KMS-11 (cell line): ENCODE measurements around the gene EDA.

Experiments
- H2AFZ ChIP-seq: fragments of 200-600 bp; sonication (generic); 2 replicates; pipeline ENCODE4 v1.6.1; 2016; ENCODE audit warnings: antibody characterized with exemption, mixed run types, low read depth
- H3K27ac ChIP-seq: fragments of 200-600 bp; sonication (generic); 2 replicates; pipeline ENCODE4 v1.6.1; 2016; ENCODE audit warnings: mild to moderate bottlenecking, mixed run types
- H3K27me3 ChIP-seq: fragments of 200-600 bp; sonication (generic); 2 replicates; pipeline ENCODE4 v1.6.1; 2017; ENCODE audit warnings: mild to moderate bottlenecking, low read depth, mixed run types, moderate library complexity; ENCODE audit not compliant: insufficient read depth
- H3K36me3 ChIP-seq: fragments of 200-600 bp; sonication (generic); 2 replicates; pipeline ENCODE4 v1.6.1; 2017; ENCODE audit warnings: mild to moderate bottlenecking, mixed run types; ENCODE audit not compliant: insufficient read depth
- H3K4me1 ChIP-seq: fragments of 200-600 bp; sonication (generic); 2 replicates; pipeline ENCODE4 v1.6.1; 2016; ENCODE audit warnings: mild to moderate bottlenecking, low read depth, mixed run types; ENCODE audit not compliant: poor library complexity, severe bottlenecking
- H3K4me2 ChIP-seq: fragments of 200-600 bp; sonication (generic); 2 replicates; pipeline ENCODE4 v1.7.0; 2016; ENCODE audit warnings: mild to moderate bottlenecking, mixed run types
- H3K4me3 ChIP-seq: fragments of 200-600 bp; sonication (generic); IDR thresholded peaks from 2 replicates; pipeline ENCODE4 v1.6.1; 2017; ENCODE audit warnings: low read depth, low read length, mixed read lengths; ENCODE audit not compliant: insufficient read depth
- H3K79me2 ChIP-seq: fragments of 200-600 bp; sonication (generic); 2 replicates; pipeline ENCODE4 v1.6.1; 2016; ENCODE audit warnings: low read depth, mixed run types; ENCODE audit not compliant: insufficient read depth
- H3K9ac ChIP-seq: fragments of 200-600 bp; sonication (generic); 2 replicates; pipeline ENCODE4 v1.6.1; 2016; ENCODE audit warnings: mild to moderate bottlenecking, mixed run types
- H4K20me1 ChIP-seq: fragments of 200-600 bp; sonication (generic); 2 replicates; pipeline ENCODE4 v1.6.1; 2016; ENCODE audit warnings: mild to moderate bottlenecking, mixed run types; ENCODE audit not compliant: insufficient read depth
- CTCF ChIP-seq: fragments of 200-600 bp; sonication (generic); conservative IDR thresholded peaks from 2 replicates; pipeline ENCODE4 v1.6.1; 2017; ENCODE audit warnings: low read depth, mild to moderate bottlenecking, antibody characterized with exemption, low read length, moderate library complexity, mixed read lengths

Gene EDA

GRCh38 chrX:69987691-69988090 lies 371.8 kb downstream of the EDA start:
- H3K9ac ChIP-seq, result no peak overlapping the region
- no peak overlapping the region for H3K27ac ChIP-seq
- no peak for TF ChIP-seq CTCF
- no peaks in the 10 kb centered on the region for H3K27me3 ChIP-seq
- no peaks in the 10 kb centered on the region for H4K20me1 ChIP-seq
- H2AFZ ChIP-seq, result no peak overlapping the region
- no peak overlapping the region for H3K4me2 ChIP-seq
- no peak overlapping the region for H3K4me3 ChIP-seq
- no peaks in the 10 kb centered on the region for H3K36me3 ChIP-seq
- H3K79me2 ChIP-seq, result no peaks in the 10 kb centered on the region
- H3K4me1 ChIP-seq, result no peaks in the 10 kb centered on the region

- Histone ChIP-seq H3K4me3 (no peak overlapping the region), H3K79me2 (no peaks in the 10 kb centered on the region), H3K4me1 (no peaks in the 10 kb centered on the region), H3K4me2 (no peak overlapping the region), H4K20me1 (no peaks in the 10 kb centered on the region), H3K27me3 (no peaks in the 10 kb centered on the region), H3K27ac (no peak overlapping the region), H2AFZ (no peak overlapping the region), H3K9ac (no peak overlapping the region), H3K36me3 (no peaks in the 10 kb centered on the region)
- no peak for TF ChIP-seq CTCF
These were observed 373.1 kb downstream of the EDA start for GRCh38 chrX:69988955-69989394.

DNA sequence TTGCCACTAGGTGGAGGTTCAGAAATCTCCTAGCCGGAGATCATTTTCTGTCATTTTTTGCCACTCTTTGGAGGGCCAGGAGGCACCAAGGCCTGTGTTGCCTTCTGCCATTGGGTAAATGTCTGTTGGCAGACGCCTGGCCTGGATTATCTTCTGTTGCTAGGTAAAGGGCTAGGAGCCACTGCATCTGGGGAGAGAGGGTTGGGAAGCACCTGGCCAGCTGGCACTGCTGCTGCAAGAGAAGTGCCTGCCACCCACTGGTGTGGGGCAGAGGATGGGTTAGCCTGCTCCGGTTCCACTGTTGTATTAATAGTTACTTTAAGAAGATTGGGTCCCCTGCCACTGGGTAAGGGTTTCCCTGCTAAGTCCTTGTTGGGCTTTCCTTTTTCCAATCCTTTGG lies 375.8 kb downstream of the EDA start:
- Histone ChIP-seq H3K4me2 (no peak overlapping the region), H3K79me2 (no peaks in the 10 kb centered on the region), H3K4me1 (no peaks in the 10 kb centered on the region), H4K20me1 (no peaks in the 10 kb centered on the region), H3K27me3 (no peaks in the 10 kb centered on the region), H3K4me3 (no peak overlapping the region), H3K27ac (no peak overlapping the region), H3K36me3 (no peaks in the 10 kb centered on the region), H3K9ac (no peak overlapping the region), H2AFZ (no peak overlapping the region)
- no peak for TF ChIP-seq CTCF

GRCh38 chrX:69993494-69993893 lies 377.6 kb downstream of the EDA start:
- no peaks in the 10 kb centered on the region for H3K36me3 ChIP-seq
- H3K4me1 ChIP-seq, result no peaks in the 10 kb centered on the region
- H3K27me3 ChIP-seq, result no peaks in the 10 kb centered on the region
- no peaks in the 10 kb centered on the region for H4K20me1 ChIP-seq
- TF ChIP-seq CTCF, result no peak
- no peak overlapping the region for H3K9ac ChIP-seq
- no peak overlapping the region for H3K4me2 ChIP-seq
- no peak overlapping the region for H2AFZ ChIP-seq
- H3K79me2 ChIP-seq, result no peaks in the 10 kb centered on the region
- H3K4me3 ChIP-seq, result no peak overlapping the region
- no peak overlapping the region for H3K27ac ChIP-seq
